Activated CD8-positive, alpha-beta memory T cell treated with anti-CD3 and anti-CD28 coated beads for 4 hours (primary cell): ENCODE measurements around the gene ERVFRD-1.

ENCODE experiments used
- DNase-seq, 2 donors: peaks; one replicate each; pipeline ENCODE4 v3.0.0-alpha.2; 2020; ENCODE audit warnings: low read depth in 2 of 2

Gene ERVFRD-1

GRCh38 chr6:11110921-11111768 lies at the start of gene ERVFRD-1:
Gene ERVFRD-1 (minus strand): TSS chr6:11111725. CDS start chr6:11105310, 6,415 bp downstream.
- no peak for DNase-seq

- no peak for DNase-seq
Measured at GRCh38 chr6:11160199-11160598, 48.7 kb upstream of the ERVFRD-1 start.

- DNase-seq: no peak
Measured at GRCh38 chr6:11155589-11155988, 44.1 kb upstream of the ERVFRD-1 start.

- DNase-seq: no peak
Measured at GRCh38 chr6:11153447-11153846, 41.9 kb upstream of the ERVFRD-1 start.

GRCh38 chr6:11152581-11152980 lies 41.1 kb upstream of the ERVFRD-1 start:
- DNase-seq: no peak

- no peak for DNase-seq
Measured at GRCh38 chr6:11151488-11151887, 40.0 kb upstream of the ERVFRD-1 start.

GRCh38 chr6:11149551-11149950 lies 38.0 kb upstream of the ERVFRD-1 start:
- DNase-seq: no peak

- DNase-seq: no peak
Measured at GRCh38 chr6:11146117-11146826, 34.7 kb upstream of the ERVFRD-1 start.

- DNase-seq: peak; percentile 47 to 50
Measured at GRCh38 chr6:11144393-11144851, 32.9 kb upstream of the ERVFRD-1 start.

GRCh38 chr6:11143394-11144371 lies 32.2 kb upstream of the ERVFRD-1 start:
- no peak for DNase-seq

GRCh38 chr6:11142296-11143027 lies 30.9 kb upstream of the ERVFRD-1 start:
- DNase-seq: no peak

- no peak for DNase-seq
Measured at GRCh38 chr6:11141295-11141694, 29.8 kb upstream of the ERVFRD-1 start.

GRCh38 chr6:11140056-11140455 lies 28.5 kb upstream of the ERVFRD-1 start:
- no peak for DNase-seq

- no peak for DNase-seq
Measured at GRCh38 chr6:11139051-11139960, 27.8 kb upstream of the ERVFRD-1 start.

GRCh38 chr6:11136809-11137208 lies 25.3 kb upstream of the ERVFRD-1 start:
- DNase-seq: no peak

- DNase-seq: no peak
Measured at GRCh38 chr6:11133281-11133680, 21.8 kb upstream of the ERVFRD-1 start.

GRCh38 chr6:11132194-11132888 lies 20.8 kb upstream of the ERVFRD-1 start:
- DNase-seq: no peak

- DNase-seq: no peak
Measured at GRCh38 chr6:11130605-11131004, 19.1 kb upstream of the ERVFRD-1 start.

GRCh38 chr6:11129908-11130565 lies 18.5 kb upstream of the ERVFRD-1 start:
- DNase-seq: no peak
